Neural progenitor cell (in vitro differentiated cells): Measurements from ENCODE around the gene CACNA1C.

ENCODE experiments used
- CTCF ChIP-seq: fragments of 200-600 bp; sonication (generic); IDR thresholded peaks from 2 replicates; pipeline ENCODE4 v1.5.1; 2017; ENCODE audit warnings: antibody characterized with exemption, mild to moderate bottlenecking
- EZH2 ChIP-seq: fragments of 200-600 bp; sonication (generic); IDR thresholded peaks from 2 replicates; pipeline ENCODE4 v1.6.1; 2017; ENCODE audit warnings: antibody characterized with exemption, mild to moderate bottlenecking, moderate library complexity
- EZH2phosphoT487 ChIP-seq: fragments of 200-600 bp; sonication (generic); IDR thresholded peaks from 2 replicates; pipeline ENCODE4 v1.6.1; 2017; ENCODE audit warnings: antibody characterized with exemption

- TF ChIP-seq CTCF (no peak), EZH2 (no peak), EZH2phosphoT487 (no peak)
Measured at GRCh38 chr12:2039034-2039433, 13.8 kb upstream of the CACNA1C start.
